Peyer's patch (tissue), 4 donors: ENCODE data around the gene CPED1. TPM values are rescaled to one million over a fixed set of nuclear protein-coding genes. Genes with fewer than 3 reads are reported as not detected.

ENCODE experiments used
- DNase-seq, 3 donors: peaks; one replicate each; pipeline ENCODE4 v3.0.0-alpha.2; 2017 to 2019
- H3K27ac ChIP-seq, 4 donors: fragments of 200-600 bp; sonication (generic); one replicate each; pipeline ENCODE4 v1.5.1; 2016 to 2019
- H3K27me3 ChIP-seq, 2 donors: fragments of 200-600 bp; sonication (generic); one replicate each; pipeline ENCODE4 v1.5.1; 2019
- H3K36me3 ChIP-seq, 3 donors: fragments of 200-600 bp; sonication (generic); one replicate each; pipeline ENCODE4 v1.5.1; 2016 to 2019
- H3K4me1 ChIP-seq, 4 donors: fragments of 200-600 bp; sonication (generic); one replicate each; pipeline ENCODE4 v1.5.1; 2016 to 2019
- H3K4me3 ChIP-seq, 4 donors: fragments of 200-600 bp; sonication (generic); 1 replicate in 3 of 4; 2 replicates in 1 of 4; pipeline ENCODE4 v1.5.1; 2016 to 2019; ENCODE audit warnings: mild to moderate bottlenecking in 1 of 4
- H3K9me3 ChIP-seq, 4 donors: fragments of 200-600 bp; sonication (generic); one replicate each; pipeline ENCODE4 v1.5.1; 2016 to 2019; ENCODE audit warnings: mild to moderate bottlenecking in 1 of 4
- CTCF ChIP-seq, 6 experiments: fragments of 450-650 bp in 4 of 6; fragments of 200-600 bp in 2 of 6; sonication (generic) in 1 of 6; IDR thresholded peaks; one replicate each; pipeline ENCODE4 v1.5.1; 2017 to 2019; ENCODE audit warnings: antibody characterized with exemption in 6 of 6, mild to moderate bottlenecking in 3 of 6, moderate library complexity in 1 of 6
- POLR2A ChIP-seq, 2 donors: fragments of 450-650 bp; IDR thresholded peaks; one replicate each; pipeline ENCODE4 v1.5.1; 2017; ENCODE audit warnings: antibody characterized with exemption in 2 of 2, mild to moderate bottlenecking in 2 of 2, moderate library complexity in 2 of 2
- total RNA-seq, 4 donors: library from RNA; depleted of rRNA; stranded (reverse); fragments of >200 nt; gene quantifications; one replicate each; pipeline ENCODE4 v1.1.0, GENCODE V29; 2016

The CPED1 gene
- total RNA-seq, 4 donors from 2014 or later: 4.4 to 50.3 (median 8.5) TPM

DNA sequence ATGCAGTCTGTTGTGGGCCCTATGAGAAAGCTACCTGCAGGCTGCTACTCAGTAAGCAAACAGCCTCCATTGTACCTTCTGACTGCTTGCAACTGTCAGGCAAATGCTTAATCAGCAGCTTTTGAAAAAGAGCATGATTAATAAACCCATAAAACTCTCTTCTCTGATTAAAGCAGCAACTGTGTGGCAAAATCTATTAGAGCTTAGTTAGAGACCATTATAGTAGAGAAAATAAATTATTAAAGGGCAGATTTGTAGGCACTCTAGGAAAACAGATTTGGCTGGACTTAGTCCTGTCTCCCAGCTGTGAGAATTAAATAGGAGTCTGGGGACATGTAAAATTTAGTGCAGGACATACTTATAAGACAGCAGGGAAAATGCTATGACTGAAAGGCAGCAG lies 207.8 kb downstream of the CPED1 start:
- Histone ChIP-seq H3K27me3 (no peaks in the 10 kb centered on the region), H3K4me3 (no peak overlapping the region), H3K36me3 (no peaks in the 10 kb centered on the region), H3K27ac (no peak overlapping the region), H3K9me3 (no peaks in the 10 kb centered on the region), H3K4me1 (peaks cover 0 to 3% (median 0%) of the 10 kb centered on the region in 4 donors)
- no peak for DNase-seq
- TF ChIP-seq CTCF (IDR thresholded peaks at IDR 0.05) (no peak), POLR2A (IDR thresholded peaks at IDR 0.05) (no peak)

DNA sequence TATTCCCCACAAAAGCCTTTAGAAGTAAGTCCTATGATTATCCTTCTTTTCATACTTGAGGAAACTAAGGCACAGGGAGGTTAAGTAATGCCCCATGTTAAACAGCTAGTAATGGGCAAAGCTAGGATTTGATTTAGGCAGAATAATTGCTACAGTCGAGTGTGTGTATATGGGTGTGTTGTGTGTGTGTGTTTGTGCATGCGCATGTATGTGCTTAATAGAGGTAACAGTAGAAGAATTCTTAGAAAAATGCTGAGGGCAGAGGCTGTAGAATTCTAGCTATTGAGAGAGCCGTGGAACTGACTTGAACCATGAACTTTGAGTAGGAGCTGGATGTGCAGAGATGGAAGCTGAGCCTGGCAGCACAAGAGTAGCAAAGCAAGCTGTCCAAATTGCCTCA lies 208.9 kb downstream of the CPED1 start:
- no peak overlapping the region for H3K4me3 ChIP-seq
- no peaks in the 10 kb centered on the region for H3K9me3 ChIP-seq
- H3K4me1 ChIP-seq: peaks cover 0 to 3% (median 0%) of the 10 kb centered on the region in 4 donors
- TF ChIP-seq CTCF (IDR thresholded peaks at IDR 0.05) (no peak), POLR2A (IDR thresholded peaks at IDR 0.05) (no peak)
- DNase-seq: no peak
- no peak overlapping the region for H3K27ac ChIP-seq
- H3K27me3 ChIP-seq: no peaks in the 10 kb centered on the region
- no peaks in the 10 kb centered on the region for H3K36me3 ChIP-seq

- H3K4me1 ChIP-seq: peaks cover 0 to 3% (median 0%) of the 10 kb centered on the region in 4 donors
- DNase-seq: no peak
- H3K36me3 ChIP-seq: no peaks in the 10 kb centered on the region
- H3K9me3 ChIP-seq: no peaks in the 10 kb centered on the region
- no peaks in the 10 kb centered on the region for H3K27me3 ChIP-seq
- TF ChIP-seq POLR2A (IDR thresholded peaks at IDR 0.05) (no peak), CTCF (IDR thresholded peaks at IDR 0.05) (no peak)
- H3K4me3 ChIP-seq: no peak overlapping the region
- no peak overlapping the region for H3K27ac ChIP-seq
Observed at GRCh38 chr7:121198502-121198901, 210.0 kb downstream of the CPED1 start.

- Histone ChIP-seq H3K4me3 (no peak overlapping the region), H3K9me3 (no peaks in the 10 kb centered on the region), H3K36me3 (no peaks in the 10 kb centered on the region), H3K27me3 (no peaks in the 10 kb centered on the region), H3K4me1 (peaks cover 0 to 3% (median 0%) of the 10 kb centered on the region in 4 donors), H3K27ac (no peak overlapping the region)
- TF ChIP-seq POLR2A (IDR thresholded peaks at IDR 0.05) (no peak), CTCF (IDR thresholded peaks at IDR 0.05) (no peak)
- no peak for DNase-seq
Observed at GRCh38 chr7:121202125-121202524, 213.6 kb downstream of the CPED1 start.

DNA sequence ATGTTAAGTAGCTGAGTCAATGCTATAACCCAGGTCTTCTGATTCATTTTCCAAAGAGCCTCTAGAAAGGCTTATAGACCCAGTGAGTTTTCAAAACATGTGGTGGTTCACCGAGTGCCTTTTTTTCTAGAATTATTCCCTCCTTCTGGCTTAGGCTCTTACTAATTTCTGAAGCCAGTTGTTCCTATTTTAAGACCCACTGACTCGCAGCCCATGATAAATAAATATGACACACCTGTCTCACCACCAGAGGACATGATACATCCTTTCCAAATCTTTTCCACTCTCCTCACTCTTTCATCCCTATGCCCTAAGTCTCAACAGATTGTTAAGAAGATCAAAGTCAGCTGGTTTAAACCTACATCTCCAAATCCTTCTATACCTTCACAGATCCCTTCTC lies 214.3 kb downstream of the CPED1 start:
- H3K4me3 ChIP-seq: no peak overlapping the region
- no peak overlapping the region for H3K27ac ChIP-seq
- no peaks in the 10 kb centered on the region for H3K9me3 ChIP-seq
- no peaks in the 10 kb centered on the region for H3K27me3 ChIP-seq
- H3K4me1 ChIP-seq: peaks cover 0 to 3% (median 0%) of the 10 kb centered on the region in 4 donors
- DNase-seq: no peak
- H3K36me3 ChIP-seq: no peaks in the 10 kb centered on the region
- no peak for TF ChIP-seq POLR2A (IDR thresholded peaks at IDR 0.05)

GRCh38 chr7:121204537-121204936 lies 216.0 kb downstream of the CPED1 start:
- H3K27me3 ChIP-seq: no peaks in the 10 kb centered on the region
- no peak for DNase-seq
- no peaks in the 10 kb centered on the region for H3K36me3 ChIP-seq
- H3K4me3 ChIP-seq: no peak overlapping the region
- H3K4me1 ChIP-seq: peaks cover 0 to 3% (median 0%) of the 10 kb centered on the region in 4 donors
- H3K9me3 ChIP-seq: no peaks in the 10 kb centered on the region
- TF ChIP-seq CTCF (IDR thresholded peaks at IDR 0.05): no peak
- no peak overlapping the region for H3K27ac ChIP-seq
